GM19023 (cell line): ENCODE measurements around the gene RNF26.
"Not testable (repeated sequence)": the region's sequence is repeated elsewhere in the genome, so short reads cannot be mapped to it uniquely, and the experiment has no call there.

ENCODE experiments used
- ATAC-seq: cut with Tn5 transposase; IDR thresholded peaks from one replicate; pipeline ENCODE4 v1.9.1; 2021; ENCODE audit warnings: mild to moderate bottlenecking, moderate library complexity; ENCODE audit not compliant: unreplicated experiment

The RNF26 gene

DNA sequence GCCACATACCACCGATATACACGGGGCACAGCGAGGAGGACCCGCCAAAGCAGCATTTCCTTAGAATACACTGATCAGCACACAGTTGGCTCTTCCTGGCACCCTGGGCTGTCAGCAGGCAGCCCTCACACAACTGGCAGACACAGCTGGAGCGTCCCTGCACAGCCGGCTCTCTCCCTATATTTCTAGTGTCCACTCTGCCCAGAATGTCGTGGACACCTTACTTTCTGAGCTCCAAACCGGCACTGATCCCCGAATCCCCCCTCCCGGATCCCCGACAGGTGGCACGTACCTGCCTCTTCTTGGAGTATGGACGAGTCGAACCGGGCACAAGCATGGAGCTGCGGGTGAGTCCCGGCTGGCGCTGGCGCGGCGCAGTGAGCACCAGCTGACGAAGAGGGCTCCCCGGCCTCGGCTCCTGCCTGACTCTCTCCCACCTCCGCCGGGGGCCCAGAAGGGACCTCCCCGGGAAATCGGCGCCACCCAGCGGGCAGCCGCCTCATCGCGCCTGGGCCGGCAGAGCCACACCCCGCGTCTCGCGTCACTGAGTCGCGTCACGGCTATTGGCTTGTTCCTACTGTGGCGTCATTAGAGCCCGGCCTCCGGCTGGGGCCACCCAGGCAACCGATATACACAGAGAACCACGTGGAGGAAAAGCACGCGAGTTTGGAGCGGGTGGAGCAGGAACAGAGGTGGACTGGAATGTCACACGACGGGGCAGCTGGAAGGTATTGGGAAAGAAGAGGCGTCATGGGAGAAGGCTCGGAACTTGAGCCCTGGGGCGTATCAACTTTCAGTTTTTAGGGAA is 47.1 kb downstream of the RNF26 start, which contains the start of gene USP2:
Gene USP2 (minus strand): TSS at position 510 of the 808 bp plus-strand sequence. CDS start 8,210 bp downstream, outside the sequence.
- peak; percentile 99 for ATAC-seq

DNA sequence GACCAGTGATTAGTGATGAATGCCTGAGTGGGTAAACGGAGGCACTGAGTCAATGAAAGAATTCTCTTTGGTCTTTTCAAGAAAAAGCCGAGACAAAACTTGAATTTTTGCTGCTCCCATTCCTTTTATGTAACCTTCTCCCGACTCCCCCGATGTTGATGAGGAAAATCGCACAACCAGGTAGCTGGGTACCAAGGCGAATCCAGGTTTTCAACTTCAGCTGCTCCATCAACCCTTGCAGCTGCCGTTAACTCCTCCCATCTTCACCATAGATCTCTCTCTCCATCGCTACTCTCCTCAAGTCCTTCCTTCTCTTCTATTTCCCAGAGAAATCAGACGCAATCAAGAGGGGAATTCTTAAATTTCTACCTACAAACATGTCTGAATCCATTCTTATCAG is 47.8 kb downstream of the RNF26 start:
- ATAC-seq: no peak

GRCh38 chr11:119382513-119382912 is 48.2 kb downstream of the RNF26 start:
- not testable (repeated sequence) for ATAC-seq

DNA sequence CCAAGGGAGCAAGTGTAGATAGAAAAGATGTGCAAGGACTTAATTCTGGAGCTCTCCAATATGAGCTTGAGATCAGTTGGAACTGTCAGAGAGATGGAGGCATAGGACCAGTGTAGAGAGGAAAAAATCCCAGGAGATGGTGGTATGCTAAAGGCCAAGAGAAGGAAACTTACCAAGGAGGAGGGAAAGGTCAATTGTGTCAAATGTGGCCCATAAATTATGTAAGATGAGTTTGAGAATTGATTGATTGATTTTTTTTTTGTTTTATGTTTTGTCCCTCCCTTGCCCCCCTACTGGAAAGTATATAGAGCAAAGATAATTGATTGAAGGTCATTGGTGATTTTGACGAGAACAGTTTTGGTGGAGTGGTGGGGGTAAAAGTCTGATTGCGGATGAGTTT is 50.0 kb downstream of the RNF26 start:
- ATAC-seq: no peak
